SH-SY5Y (cell line): ENCODE data around the gene FYN.

Source experiments
- GATA2 ChIP-seq: IDR thresholded peaks from 2 replicates; pipeline ENCODE4 v1.6.1; 2011; ENCODE audit warnings: mild to moderate bottlenecking, low read depth, low read length
- GATA3 ChIP-seq: IDR thresholded peaks from 2 replicates; pipeline ENCODE4 v1.6.1; 2011; ENCODE audit warnings: low read depth, mild to moderate bottlenecking, low read length, moderate library complexity

DNA sequence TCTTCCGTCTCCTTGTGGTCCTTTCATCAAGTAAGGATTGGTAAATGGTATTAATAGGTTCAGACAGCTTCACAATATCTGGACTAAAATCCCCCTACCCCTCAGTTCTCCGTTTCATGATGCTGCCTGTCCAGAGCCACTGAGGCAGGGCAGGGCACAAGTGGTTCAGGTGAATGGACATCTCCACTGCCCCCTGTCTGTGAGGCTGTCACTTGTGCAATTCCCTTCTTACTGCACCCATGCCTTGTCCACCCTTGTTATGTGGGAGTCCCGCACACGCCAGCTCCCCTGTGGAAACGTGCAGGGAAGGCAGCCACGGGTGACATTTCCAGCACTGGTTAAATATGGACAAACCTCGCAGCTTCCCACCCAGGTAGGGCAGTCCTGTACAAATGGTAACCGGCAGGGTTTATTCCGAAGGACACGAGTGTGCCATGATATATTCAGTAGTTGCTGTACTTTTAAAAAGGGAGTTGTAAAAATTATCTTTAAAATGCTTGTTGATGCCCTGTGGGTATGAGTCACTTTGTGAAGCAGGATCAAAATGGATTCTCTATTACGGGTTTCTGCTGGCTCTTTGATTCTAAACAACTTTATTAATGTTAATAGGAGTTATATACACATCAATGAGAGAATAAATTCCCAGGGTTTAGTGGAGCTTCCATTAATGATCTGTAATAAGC is 73.5 kb downstream of the FYN start:
- TF ChIP-seq GATA3 = no peak
- TF ChIP-seq GATA2 = no peak
